Measurements from ENCODE around the gene VWF.

Gene VWF

DNA sequence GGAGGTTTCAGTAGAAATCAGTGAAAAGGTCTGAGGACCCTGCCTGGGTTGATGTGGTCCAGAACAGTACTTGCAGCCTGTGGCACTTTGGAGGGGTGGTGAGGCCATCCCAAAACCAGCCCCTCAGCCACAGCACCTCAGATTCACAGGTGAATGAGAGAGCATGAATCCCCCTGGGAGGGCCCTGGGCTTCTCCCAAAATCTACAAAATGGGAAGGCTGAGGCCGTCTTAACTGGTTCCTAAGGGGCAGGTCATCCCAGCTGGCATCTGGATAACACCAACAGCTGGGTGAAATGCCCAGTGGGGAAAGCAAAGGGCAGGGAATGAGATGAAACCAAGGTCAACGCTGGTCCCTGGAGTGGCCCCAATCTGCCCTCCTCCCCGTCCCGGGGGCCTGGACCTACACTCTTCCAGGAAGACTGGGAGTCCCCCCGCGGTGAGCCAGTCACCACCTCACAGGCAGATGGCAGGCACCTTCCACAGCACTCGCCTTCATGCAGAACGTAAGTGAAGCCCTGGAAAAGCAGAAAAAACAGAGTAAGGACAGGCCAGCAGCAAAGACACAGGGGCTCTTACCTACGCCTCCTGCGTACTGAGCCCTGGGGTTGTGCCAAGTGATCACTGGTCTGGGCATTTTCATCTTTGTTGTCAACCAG lies 153.1 kb downstream of the VWF start:
- no peak for DNase-seq

DNA sequence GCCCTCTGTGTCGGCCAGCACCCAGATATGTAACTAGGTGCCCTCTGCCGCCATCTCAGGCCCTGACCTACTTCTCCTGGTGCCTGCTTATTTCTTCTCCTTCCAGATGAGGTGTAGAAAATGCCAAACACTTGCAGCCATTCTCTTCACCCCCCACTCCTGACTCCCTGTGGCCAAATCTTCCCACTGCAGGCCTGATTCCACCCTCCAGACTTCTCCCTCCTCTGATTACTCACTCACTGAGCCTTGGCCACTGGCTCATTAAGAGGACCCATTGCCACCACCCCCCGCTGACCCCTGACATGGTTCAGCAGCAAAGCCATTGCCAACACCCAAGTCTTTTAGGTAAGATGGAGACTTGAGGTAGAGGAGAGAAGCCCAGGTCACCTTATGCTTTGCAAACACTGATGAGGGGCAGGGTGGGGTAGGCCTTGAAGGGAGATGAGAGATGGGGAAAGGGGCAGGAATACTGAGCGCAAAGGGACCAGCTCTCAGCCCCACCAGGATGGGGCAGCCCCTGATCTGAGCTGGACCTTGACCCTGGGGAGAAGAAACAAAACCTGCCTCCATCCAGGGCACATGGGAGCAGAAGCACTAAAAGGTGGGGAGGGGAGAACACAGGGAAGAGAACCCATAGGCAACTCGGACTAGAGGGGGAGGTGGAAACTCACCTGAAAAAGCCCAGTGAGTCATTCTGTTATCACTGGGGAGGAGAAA lies 154.3 kb downstream of the VWF start:
- no peak for DNase-seq

DNA sequence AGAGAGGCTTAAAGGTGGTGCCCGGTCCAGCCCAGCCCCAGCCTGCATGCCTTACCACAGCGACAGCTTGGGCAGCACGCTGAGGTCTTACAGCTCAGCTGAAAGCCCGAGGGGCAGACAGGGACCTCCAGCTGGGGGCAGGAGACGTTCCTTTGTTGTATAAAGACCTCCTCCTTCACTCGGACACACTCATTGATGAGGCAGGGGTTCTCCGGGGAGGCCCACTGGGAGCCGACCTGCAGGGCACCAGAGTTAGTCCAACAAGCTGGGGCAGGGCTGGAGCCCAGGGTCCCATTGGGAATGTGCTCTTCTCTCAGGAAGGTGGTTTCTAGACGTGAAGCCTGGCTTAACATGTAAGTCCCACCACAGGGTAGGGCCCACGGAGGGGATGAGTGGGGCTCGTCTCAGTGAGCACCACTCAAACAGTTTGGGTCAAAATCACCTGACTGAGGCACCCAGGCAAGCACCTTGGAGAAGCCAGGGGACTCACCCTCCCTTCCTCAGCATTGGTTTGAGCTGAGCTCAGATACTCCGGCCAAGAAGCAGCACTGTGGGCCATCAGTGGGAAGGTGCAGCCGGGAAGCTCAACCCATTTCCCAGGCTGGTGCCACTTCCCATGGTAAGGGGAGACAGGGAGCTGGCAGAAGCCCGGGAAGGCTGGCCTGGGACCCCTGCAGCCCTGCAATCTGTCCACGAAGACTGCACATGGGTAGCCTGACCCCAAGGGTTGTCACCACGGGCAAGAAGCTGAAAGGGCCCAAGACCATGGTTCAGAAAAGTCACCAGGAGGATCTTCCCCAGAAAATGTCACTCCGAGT lies 155.1 kb downstream of the VWF start:
- no peak for DNase-seq

DNA sequence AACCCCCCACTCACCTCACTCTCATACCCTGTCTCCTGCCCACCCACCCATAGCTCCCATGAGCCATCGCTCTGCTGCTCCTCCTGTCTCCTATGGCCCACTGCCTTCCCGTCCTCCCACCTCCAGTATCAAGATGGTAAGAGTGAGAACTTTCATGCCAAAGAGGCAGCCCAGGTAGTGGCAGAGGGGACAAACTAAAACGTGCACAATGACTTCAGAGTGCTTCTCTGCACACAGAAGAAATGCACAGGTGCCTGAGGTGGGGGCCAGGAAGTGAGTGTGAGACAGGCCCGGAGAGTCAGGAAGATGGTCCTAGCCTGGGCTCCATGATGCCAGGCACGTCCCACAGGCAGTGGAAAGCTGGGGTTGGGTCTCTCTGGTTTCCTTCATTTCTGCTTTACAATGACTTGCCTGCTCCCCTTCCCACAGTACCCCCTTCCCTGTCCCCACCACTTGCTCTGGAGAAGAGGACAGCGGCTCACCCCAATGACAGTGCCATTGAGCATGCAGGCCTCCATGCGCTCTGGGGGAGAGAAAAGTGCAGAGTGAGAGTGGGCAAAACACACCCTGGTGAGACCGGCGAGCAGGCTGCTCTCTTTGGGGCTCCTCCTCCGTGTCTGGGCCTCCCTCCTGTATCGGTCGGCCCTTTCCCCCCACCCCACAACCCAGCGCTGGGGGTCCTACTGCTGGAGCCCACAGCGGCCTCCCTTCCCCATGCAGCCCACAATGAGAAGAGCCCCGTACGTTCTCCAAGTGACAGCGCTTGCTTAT lies 156.6 kb downstream of the VWF start:
- DNase-seq = no peak

DNA sequence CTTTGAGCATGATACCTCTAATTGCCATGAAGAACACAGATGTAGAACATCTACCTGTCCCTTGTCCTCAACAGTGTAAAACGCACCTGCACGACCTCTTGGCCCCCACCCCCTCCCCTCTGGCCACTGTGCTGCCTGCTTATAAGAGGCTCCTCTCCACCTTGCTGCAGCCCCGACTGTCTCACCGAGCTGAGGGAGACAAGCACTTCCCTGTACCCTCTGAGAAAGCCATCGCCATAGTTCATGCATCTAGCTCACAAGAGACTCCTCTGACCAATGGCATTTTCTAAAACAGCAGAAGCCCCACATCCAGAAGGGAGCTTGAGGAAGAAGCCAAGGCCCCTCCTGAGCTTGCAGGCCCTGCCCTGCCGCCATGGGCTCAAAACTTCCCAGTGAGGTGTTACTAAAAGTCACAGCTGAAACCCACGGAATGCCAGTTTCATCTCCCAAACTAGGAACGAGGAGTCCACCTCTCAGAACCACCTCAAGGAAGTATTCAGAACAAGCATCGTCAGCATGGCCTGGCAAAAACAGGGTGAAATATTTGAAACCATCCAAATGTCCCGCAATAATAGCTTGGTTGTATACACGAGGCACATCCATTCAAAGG lies 157.9 kb downstream of the VWF start:
- no peak for DNase-seq

DNA sequence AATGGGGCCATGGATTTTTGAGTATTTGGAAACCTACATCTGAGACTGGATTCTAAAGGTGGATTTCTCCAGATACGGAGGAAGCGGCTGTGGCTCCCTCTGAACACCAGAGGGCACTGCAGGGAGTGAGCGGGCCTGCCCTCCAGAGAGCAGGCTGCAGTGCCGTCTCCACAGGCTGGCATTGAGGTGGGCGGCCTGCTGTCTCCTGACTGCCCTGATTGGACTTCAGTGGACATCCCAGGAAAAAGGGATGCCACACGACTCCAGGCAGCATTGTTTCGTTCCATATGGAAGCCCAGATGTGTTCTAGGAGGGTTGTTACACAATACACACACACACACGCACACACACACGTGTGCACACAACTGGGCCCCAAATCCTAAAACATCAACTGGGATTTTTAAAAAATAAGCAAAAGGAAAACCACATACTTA lies 158.5 kb downstream of the VWF start:
- DNase-seq = no peak

DNA sequence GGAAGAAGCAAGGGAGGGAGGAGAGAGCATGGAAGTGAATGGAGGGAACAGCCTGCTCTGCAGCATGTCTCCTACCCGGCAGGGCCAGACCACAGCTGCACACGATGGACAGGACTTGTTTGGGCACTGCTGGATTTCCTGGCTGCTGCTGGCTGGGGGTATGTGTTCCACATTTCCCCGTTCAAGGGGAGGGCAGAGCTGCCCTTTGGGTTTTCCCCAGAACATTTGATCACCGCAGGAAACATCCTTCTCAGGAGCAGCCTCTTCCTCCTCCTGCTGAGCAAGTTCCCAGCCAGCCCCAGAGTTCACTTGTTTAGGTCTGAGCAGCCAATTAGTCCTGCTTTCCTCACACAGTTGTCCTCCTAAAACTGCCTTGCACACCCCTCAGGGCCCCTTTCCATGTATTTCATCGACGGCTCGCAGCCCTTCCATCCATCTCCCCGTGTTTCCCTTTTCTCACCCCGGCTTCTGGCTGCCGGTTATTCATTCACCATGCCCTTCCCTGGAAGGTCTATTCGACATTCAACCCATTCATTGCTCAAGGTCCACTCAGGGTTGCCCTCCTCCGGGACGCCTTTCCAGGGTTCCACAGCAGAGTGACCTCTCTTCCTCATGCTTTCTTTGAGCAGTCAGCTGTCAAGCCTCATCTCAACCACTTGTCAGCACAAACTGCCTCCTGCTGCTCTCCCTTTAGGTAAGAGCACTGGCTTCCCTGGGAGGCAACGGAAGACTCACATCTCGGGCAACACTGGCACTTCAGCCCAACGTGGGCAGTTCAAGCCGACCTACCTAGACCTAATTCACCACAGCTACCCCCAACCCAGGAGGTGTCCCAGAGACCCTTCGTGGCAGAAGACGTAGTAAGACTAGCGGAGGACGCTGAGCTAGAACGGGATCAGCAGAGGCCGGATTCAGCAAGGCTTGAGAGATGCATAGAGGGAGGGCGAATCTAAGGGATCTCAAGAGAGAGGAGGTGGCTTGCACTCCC lies 159.3 kb downstream of the VWF start:
- no peak for DNase-seq

DNA sequence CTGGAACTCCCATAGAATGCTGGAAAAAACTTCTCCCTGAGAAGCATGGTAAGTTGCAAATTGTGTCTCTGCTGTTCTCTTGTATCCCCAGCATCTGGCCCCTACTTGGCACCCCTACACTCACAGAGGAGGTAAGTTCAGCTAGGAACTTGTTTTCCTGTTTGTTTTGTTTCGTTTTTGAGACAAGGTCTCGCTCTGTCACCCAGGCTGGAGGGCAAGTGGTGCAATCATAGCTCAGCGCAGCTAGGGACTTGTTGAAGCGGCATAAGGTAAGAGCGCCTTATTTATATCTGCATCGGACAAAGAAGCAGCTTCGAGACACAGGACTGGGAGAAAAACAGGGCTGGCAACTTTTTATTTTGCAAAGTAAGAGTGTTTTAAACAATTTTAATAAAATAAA lies 161.0 kb downstream of the VWF start:
- DNase-seq = no peak

DNA sequence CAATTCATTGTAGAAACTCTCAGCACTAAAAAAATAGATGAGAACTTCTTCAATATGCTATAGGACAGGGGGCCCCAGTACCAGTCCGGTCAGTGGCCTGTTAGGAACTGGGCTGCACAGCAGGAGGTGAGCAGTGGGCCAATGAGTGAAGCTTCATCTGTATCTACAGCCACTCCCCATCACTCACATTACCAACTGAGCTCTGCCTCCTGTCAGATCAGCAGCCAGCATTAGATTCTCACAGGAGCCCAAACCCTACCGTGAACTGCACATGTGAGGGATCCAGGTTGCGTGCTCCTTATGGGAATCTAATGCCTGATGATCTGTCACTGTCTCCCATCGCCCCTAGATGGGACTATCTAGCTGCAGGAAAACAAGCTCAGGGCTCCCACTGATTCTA lies 163.7 kb downstream of the VWF start:
- no peak for DNase-seq

DNA sequence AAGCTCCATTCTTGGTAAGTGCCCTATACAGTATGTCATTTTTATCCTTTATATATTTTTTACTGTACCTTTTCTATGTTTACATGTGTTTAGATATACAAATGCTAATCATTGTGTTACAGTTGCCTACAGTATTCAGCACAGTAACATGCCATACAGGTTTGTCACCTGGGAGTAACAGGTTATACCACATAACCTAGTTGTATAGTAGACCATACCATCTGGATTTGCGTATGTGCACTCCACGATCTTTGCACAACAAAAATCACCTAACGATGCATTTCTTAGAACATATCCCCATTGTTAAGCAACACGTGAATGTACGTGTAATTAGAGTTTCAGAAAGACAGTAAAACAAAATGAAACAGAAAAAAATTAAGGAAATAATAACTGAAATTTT lies 167.5 kb downstream of the VWF start:
- DNase-seq = no peak

DNA sequence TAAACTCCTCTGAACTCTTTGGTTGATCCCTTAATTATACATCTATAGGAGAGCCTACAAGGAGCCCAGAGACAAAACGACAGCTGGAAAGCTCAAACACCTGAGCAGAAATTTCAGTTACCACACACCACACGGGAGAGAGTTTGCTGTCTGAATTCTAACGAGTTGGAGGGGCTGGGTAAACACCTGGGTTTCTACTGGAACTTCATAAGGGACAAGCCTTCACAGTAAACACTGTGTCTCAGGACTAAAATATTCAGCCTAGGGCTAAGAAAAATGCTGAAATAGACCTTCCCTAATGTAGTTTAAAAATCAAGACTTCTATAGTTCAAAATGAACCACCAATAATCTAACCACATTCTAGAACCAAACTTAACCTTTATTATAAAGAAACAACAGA lies 169.8 kb downstream of the VWF start:
- DNase-seq = no peak

DNA sequence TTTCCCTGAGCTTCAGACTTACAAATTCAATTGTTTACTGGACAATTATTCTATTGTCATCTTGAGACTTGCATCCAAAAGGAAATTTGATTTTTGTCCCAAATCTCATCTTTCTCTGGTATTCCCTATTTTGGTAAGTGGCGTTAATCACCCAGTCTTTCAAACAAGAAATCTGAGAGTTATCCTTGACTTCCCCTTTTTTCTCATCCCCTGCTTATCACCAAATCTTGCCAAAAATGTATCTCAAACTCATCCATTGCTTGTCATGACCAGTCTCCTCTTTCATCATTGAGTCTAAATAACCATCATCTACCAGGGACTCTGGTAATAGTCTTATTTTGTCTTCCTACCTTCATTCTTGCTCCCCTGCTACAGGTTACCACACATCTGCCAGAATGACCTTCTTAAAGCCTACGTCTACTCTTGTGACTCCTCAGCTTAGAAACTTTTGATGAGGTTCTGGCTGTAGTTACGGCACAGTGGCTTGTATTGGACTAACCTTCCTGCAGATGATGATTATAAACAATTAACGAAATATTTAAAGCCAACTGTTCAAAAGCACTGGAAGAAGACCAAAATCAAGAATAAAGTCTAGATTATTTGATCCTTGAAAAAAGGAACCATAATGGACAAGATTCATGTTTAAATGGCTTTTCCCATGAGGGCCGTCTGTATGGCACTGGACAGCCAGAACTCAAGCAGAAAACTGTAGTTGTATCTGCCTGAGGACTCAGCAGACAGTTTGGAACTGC lies 170.5 kb downstream of the VWF start:
- DNase-seq = no peak

DNA sequence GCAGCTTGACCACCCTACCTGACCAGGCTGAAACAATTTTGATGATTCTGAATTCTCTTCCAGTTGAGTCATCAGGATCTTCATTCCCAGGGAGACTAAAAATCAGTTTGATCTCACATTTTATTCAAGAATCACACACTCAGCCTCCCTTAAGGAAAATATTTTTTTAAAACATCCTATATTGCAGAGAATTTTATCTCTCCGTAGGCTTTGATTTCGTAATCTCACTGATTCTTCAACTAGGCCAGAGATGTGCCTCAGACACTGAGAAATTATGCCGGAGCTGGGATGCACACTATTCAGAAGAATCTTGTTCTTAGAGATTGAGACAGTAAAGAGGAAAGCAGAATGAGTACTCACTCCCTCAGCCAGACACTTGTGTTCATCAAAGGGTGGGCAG lies 172.4 kb downstream of the VWF start:
- DNase-seq = no peak

DNA sequence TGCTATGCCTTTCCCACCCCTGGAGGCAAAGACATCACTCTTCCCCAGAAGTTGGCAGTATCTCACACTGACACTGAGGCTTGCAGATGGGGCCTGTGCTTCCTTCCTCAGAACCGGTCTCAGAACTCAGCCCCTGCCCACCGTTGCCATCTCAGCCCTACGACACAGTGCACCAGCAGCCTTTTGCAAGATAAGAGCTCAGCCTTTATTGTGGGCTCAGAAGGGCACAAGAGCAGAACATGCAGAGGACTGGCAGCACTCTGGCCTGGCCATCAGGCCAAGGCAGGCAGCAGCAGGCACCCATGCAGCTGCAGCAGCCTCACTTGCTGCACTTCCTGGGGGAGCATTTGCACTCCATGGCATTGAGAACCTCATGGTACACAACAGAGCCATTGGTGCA lies 175.8 kb downstream of the VWF start:
- no peak for DNase-seq

DNA sequence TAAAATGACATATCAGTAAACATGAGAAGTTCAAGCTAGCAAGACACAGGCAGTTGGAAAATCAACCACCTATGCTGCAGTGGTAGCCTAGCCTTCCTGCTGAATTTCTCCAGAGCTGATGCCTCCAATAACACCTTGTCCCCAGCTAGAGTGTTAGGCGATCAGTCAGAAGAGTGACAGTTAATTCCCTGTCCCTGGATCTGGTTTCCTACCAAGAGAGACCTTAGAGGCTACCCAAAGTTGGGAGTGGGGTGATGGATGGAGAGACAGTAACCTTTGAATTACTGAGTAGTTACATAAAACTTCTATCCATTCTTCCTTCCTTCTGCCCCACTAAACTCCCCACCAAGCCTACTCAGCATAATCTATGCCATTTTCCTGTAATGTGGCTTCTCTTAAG lies 177.5 kb downstream of the VWF start:
- DNase-seq = no peak

DNA sequence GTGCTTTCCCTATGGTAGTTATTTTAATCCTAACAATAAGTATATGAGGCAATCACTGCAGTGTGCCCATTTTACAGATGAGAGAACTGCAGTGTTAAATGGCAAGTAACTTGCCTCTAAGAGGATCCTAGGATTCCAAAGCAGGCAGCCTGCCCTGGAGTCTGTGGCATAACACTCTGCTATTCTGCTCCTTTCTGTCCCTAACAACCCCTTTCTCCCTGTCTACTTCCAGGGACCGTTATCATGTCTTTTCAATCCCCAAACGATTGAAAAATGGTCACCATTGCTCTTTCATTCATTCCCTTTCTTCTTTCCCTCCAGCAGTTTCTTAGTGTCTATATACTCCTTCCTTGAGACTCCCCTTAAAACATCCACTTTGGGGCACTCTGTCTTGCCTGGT lies 178.1 kb downstream of the VWF start:
- no peak for DNase-seq

DNA sequence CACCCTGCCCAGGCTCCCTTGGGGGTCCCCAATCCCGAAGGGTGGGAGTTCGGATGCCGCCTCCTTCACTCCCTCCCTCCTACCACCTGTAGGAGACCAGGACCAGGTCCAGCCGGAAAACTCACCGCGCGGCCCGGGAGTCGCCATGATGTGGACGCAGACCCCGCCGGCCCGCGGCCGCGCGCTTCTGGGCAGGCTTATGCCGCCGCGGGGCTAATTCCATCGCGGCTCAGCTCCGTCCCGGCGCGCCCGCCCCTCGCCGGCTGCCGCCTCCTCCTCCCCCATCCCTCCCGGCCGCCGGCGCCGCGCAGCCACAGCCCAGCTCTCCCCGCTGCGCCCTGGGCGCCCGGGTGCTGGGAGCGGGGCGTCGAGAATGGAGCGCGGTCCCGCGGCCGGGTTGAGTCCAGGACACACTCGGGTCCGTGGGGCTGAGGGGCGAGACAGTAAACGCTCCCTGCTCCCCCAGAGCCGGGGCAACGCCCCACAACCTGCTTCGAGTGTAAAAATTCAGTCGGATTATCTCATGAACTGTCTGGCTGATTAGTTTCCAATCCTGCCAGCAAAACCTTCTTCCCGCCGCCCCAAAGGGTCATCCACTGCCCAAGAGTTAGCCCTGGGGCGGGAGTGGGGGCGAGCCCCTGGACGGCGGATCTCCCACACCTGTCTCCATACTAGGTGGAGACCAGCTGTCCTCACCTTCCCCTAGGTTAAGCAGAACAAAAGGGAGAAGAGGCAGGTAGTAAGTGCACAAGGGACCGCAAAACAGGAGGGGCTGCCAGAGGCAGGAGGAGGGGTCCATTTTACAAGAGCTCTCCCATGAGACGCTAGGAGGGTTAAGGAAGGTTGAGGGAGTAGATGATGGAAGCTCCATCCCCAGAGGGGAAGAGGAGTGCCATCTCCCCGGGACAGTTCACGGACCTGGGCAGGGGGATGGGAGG lies 179.1 kb downstream of the VWF start, which contains the start of gene ANO2:
TSS of gene ANO2 (minus strand) at position 189 of the 938 bp plus-strand sequence. CDS start at position 147, 42 bp downstream.
- DNase-seq = no peak

DNA sequence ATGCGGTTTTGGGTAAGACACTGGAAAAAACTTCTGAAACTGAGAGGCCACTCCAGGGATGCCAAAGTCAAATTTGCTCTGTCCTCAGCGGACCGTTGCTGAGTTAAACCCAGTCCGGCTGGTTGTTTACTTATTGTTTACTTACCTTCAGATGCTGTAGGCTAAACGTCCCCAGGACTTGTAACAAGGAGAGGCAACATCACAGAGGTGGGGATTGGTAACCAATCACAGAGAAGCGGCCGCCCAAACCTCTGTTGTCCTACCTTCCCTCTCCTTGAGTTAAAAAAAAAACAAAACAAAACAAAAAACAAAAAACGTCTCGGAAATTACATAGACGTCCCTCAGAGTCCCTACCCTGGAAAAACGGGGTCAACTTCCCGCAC lies 179.8 kb downstream of the VWF start:
- no peak for DNase-seq

DNA sequence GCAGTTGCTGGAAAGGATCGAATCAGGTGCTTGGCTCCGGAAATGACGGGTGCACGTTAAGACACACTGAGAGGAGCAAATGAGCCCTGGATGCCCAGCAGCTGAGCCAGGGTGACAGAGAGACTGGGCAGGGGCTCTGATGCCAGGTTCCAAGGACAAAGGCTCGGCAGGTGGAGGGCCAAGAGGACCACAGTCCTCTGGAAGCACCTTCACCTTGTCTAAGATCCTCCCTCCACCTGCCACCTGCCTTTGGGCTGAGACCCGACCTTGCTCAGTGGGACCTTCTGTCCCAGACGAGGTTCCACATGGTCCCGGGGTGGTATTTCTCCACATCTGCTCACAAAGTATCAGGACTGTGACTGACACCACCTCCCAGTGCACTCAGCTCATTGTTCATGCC lies 180.4 kb downstream of the VWF start:
- DNase-seq = no peak
